ENCODE results near the gene AGTRAP. TPM values are rescaled to one million over a fixed set of nuclear protein-coding genes. Genes with fewer than 3 reads are reported as not detected.

AGTRAP gene
- total and polyA plus RNA-seq, 9 of the 15 experiments (the other 6 are each of a cell fraction or from before 2014, with no cell fraction given), result 26.8 to 105 (median 57.5) TPM

GRCh38 chr1:11790880-11791715 is 55.2 kb downstream of the AGTRAP start (continued):
- TF ChIP-seq ZNF407 (IDR thresholded peaks at IDR 0.05; ENCODE audit: low read depth), result no peak
- TF ChIP-seq ZFP1 (CRISPR knock-in tag; IDR thresholded peaks at IDR 0.05), result no peak
- TF ChIP-seq ZBTB8A (IDR thresholded peaks at IDR 0.05; ENCODE audit: partially characterized antibody), result no peak
- no peak for TF ChIP-seq USF1 (CRISPR knock-in tag; IDR thresholded peaks at IDR 0.05)
- TF ChIP-seq RB1 (IDR thresholded peaks at IDR 0.05; ENCODE audit: low read depth), result no peak
- no peak for TF ChIP-seq ZNF518B (CRISPR knock-in tag; IDR thresholded peaks at IDR 0.05)
- TF ChIP-seq NR2F6 (CRISPR knock-in tag; IDR thresholded peaks at IDR 0.05), result no peak; the same call in 1 of the 2 replicates
- no peak for TF ChIP-seq ZNF512 (tag; IDR thresholded peaks at IDR 0.05)
- no peak for TF ChIP-seq ZNF165 (CRISPR knock-in tag; IDR thresholded peaks at IDR 0.05; ENCODE audit: borderline replicate concordance)
- no peak for TF ChIP-seq ZNF24 (IDR thresholded peaks at IDR 0.05)
- TF ChIP-seq ASH1L (IDR thresholded peaks at IDR 0.05; ENCODE audit: borderline replicate concordance, low read depth, partially characterized antibody), result no peak
- TF ChIP-seq POLR2AphosphoS5 (IDR thresholded peaks at IDR 0.05; ENCODE audit: control insufficient read depth, insufficient read depth, low read depth, low read length), result peak; percentile 50; the same call in 1 of the 2 replicates
- no peak for TF ChIP-seq KLF10 (CRISPR knock-in tag; IDR thresholded peaks at IDR 0.05)
